Tongue (tissue), 2 donors: ENCODE measurements around the gene NHP2. TPM values are rescaled to one million over a fixed set of nuclear protein-coding genes. Genes with fewer than 3 reads are reported as not detected.
"Not testable (repeated sequence)": the region's sequence is repeated elsewhere in the genome, so short reads cannot be mapped to it uniquely, and the experiment has no call there.

Experiments used
- DNase-seq: peaks from one replicate; pipeline ENCODE4 v3.0.0-alpha.2; 2015
- total RNA-seq: library from RNA; depleted of rRNA; stranded (reverse); fragments of >200 nt; gene quantifications from one replicate; pipeline ENCODE4 v1.2.3, GENCODE V29; 2014

The NHP2 gene
- total RNA-seq = 139 TPM

- peak; percentile 100 for DNase-seq
Measured at GRCh38 chr5:178153530-178154340, at the start of gene NHP2. TSS of gene NHP2 (minus strand) at chr5:178153885. CDS start at chr5:178153817, 68 bp downstream.

- DNase-seq = no peak
Measured at GRCh38 chr5:178202541-178202940, 48.9 kb upstream of the NHP2 start.

- DNase-seq = no peak
Measured at GRCh38 chr5:178201927-178202235, 48.2 kb upstream of the NHP2 start.

GRCh38 chr5:178201221-178201926, 47.7 kb upstream of the NHP2 start:
- no peak for DNase-seq

- peak; percentile 49 for DNase-seq
Measured at GRCh38 chr5:178199581-178200434, 46.1 kb upstream of the NHP2 start.

GRCh38 chr5:178198706-178199105, 45.0 kb upstream of the NHP2 start:
- DNase-seq = no peak

GRCh38 chr5:178198151-178198550, 44.5 kb upstream of the NHP2 start:
- not testable (repeated sequence) for DNase-seq

- DNase-seq = no peak
Measured at GRCh38 chr5:178196986-178197385, 43.3 kb upstream of the NHP2 start.

GRCh38 chr5:178196281-178196812, 42.7 kb upstream of the NHP2 start:
- no peak for DNase-seq

GRCh38 chr5:178194026-178194425, 40.3 kb upstream of the NHP2 start:
- no peak for DNase-seq

GRCh38 chr5:178193251-178193809, 39.6 kb upstream of the NHP2 start:
- no peak for DNase-seq

GRCh38 chr5:178192787-178193186, 39.1 kb upstream of the NHP2 start:
- no peak for DNase-seq

- DNase-seq = no peak
Measured at GRCh38 chr5:178192244-178192643, 38.6 kb upstream of the NHP2 start.

GRCh38 chr5:178191661-178192060, 38.0 kb upstream of the NHP2 start:
- DNase-seq = no peak

GRCh38 chr5:178189433-178189832, 35.7 kb upstream of the NHP2 start:
- DNase-seq = no peak

GRCh38 chr5:178187014-178187413, 33.3 kb upstream of the NHP2 start, which contains the start of gene GMCL2:
TSS of gene GMCL2 (minus strand) at chr5:178187371. CDS start at chr5:178187299, 72 bp downstream.
- no peak for DNase-seq

- DNase-seq = no peak
Measured at GRCh38 chr5:178186427-178186826, 32.7 kb upstream of the NHP2 start.

GRCh38 chr5:178182158-178182876, 28.6 kb upstream of the NHP2 start:
- no peak for DNase-seq

GRCh38 chr5:178180141-178180863, 26.6 kb upstream of the NHP2 start:
- no peak for DNase-seq

GRCh38 chr5:178177569-178177968, 23.9 kb upstream of the NHP2 start:
- DNase-seq = no peak

- no peak for DNase-seq
Measured at GRCh38 chr5:178176791-178177190, 23.1 kb upstream of the NHP2 start.
